ENCODE data around the gene SOX10.

The SOX10 gene

DNA sequence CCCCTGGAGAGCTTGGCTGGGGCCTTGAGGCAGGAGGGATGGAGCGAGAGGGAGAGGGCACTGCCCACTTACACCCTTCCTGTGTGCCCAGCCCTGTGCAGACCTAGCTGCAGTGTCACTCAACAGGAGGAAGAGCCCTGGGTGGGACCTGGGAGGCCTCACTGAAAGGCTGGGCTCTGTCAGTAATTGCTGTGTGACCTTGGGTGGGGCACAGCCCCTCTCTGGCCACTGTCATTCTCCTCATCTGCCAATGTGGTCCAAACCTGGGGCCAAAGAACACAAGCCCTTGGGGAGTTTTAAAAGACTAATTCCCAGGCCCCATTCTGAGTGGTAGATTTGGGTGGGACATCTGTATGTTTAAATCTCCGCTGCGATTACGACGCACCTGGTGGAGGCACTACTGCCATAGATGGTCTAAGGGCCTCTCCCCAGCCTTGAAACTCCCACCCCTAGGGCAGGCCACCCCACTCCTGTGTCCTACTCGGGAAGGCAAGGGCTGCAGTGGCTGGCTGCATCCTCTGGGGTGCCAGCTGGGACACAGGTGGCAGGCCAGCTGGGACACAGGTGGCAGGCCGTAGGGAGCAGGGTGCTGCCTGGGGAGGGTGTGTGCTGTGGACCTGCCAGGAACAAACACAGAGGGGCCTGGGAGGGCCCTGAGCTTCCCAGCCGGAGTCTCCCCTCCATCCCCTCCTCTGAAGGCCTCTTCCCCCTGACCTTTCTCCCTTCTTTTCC lies 12.3 kb upstream of the SOX10 start:
- TF ChIP-seq, protein P1, sequence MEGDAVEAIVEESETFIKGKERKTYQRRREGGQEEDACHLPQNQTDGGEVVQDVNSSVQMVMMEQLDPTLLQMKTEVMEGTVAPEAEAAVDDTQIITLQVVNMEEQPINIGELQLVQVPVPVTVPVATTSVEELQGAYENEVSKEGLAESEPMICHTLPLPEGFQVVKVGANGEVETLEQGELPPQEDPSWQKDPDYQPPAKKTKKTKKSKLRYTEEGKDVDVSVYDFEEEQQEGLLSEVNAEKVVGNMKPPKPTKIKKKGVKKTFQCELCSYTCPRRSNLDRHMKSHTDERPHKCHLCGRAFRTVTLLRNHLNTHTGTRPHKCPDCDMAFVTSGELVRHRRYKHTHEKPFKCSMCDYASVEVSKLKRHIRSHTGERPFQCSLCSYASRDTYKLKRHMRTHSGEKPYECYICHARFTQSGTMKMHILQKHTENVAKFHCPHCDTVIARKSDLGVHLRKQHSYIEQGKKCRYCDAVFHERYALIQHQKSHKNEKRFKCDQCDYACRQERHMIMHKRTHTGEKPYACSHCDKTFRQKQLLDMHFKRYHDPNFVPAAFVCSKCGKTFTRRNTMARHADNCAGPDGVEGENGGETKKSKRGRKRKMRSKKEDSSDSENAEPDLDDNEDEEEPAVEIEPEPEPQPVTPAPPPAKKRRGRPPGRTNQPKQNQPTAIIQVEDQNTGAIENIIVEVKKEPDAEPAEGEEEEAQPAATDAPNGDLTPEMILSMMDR (IDR thresholded peaks at IDR 0.05; ENCODE audit: extremely low read depth, missing control alignments), result no peak
- DNase-seq (ENCODE audit: low spot score), result no peak

- TF ChIP-seq, protein P1 (IDR thresholded peaks at IDR 0.05; ENCODE audit: extremely low read depth, missing control alignments), result no peak
- DNase-seq (ENCODE audit: low spot score), result no peak
These were observed 11.7 kb upstream of the SOX10 start for GRCh38 chr22:37996079-37996478.

- TF ChIP-seq, protein P1 (IDR thresholded peaks at IDR 0.05; ENCODE audit: extremely low read depth, missing control alignments), result no peak
- DNase-seq (ENCODE audit: low spot score), result no peak
These were observed 11.1 kb upstream of the SOX10 start for GRCh38 chr22:37995460-37995859.

GRCh38 chr22:37994982-37995381 lies 10.6 kb upstream of the SOX10 start:
- no peak for DNase-seq (ENCODE audit: low spot score)
- TF ChIP-seq, protein P1 (IDR thresholded peaks at IDR 0.05; ENCODE audit: extremely low read depth, missing control alignments), result no peak

DNA sequence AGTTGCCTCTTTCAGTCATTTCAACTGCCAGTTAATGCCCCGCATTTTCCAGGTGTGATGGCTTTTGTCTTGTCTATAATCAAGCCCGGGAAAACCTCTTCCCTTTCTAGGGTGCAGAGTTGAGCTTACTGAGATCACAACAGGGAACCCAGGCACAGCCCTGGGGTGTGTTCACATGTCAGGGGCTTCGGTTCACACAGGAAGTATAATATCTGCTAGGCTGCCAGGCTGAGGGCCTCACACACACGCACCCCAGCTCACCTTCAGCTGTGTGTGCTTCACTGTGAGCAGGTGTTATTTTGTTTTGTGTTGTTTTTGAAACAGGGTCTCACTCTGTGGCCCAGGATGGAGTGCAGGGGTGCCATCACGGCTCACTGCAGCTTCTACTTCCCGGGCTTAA lies 9.7 kb upstream of the SOX10 start:
- no peak for DNase-seq (ENCODE audit: low spot score)
- TF ChIP-seq, protein P1 (IDR thresholded peaks at IDR 0.05; ENCODE audit: extremely low read depth, missing control alignments), result no peak

DNA sequence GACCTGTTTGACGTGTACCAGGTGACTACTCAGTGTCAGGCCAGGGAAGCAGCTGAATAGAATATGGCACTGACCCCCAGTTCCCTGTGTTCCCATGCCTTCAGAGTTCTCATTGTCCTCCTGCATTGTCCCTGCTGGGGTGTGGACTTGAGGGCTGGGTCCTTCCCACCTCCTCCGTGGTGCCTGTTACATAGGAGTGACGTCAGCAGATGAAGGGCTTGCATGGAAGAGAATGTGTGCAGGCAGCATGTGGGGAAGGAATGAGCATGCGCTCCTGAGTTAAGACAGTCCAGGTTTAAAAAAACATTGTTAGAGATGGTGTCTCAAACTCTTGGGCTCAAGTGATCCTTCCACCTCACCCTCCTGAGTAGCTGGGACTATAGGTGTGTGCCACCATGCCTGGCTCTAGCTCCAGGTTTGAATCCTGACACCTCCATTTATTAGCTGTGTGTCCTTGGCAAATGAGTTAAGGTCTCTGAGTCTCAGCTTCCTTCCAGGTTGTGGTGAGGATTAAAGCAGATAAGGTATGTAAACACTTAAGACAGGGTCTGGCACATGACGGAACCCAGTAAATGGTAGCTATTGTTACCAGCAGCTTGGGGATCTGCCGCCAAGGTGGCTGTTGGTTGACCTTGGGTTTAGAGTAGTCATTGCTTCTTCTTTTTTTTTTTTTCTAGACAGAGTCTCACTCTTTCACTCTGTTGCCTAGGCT lies 7.5 kb upstream of the SOX10 start:
- TF ChIP-seq, protein P1 (IDR thresholded peaks at IDR 0.05; ENCODE audit: extremely low read depth, missing control alignments), result no peak
- DNase-seq (ENCODE audit: low spot score), result no peak

DNA sequence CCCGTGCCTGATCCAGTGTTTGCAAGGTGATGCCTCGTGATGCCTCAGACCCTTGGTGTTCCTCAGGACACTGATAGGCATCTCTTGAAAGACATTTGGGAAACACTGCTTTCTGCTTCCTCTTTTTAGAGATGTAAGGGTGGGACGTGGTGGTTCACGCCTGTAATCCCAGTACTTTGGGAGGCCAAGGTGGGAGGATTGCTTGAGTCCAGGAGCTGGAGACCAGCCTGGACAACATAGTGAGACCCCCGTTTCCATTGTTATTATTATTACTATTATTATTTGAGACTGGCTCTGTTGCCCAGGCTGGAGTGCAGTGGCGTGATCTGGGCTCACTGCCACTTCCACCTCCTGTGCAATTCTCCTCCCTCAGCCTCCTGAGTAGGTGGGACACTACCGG lies 6.5 kb upstream of the SOX10 start:
- DNase-seq (ENCODE audit: low spot score), result no peak

More for the DNA sequence above, 6.5 kb upstream of the SOX10 start:
- TF ChIP-seq, protein P1 (IDR thresholded peaks at IDR 0.05; ENCODE audit: extremely low read depth, missing control alignments), result no peak

Data from GM20000 (cell line).